IMR-90 (cell line): ENCODE measurements around the gene RAB25. TPM values are rescaled to one million over a fixed set of nuclear protein-coding genes. Genes with fewer than 3 reads are reported as not detected.

Experiments
- ATAC-seq: fragments of 200-7000 bp; cut with Tn5 transposase; 2 replicates; pipeline ENCODE4 v1.9.1; 2020; ENCODE audit warnings: low read depth, mild to moderate bottlenecking, moderate library complexity
- BruUV-seq: library from RNA; stranded (reverse); fragments of 400-500 nt; replicated peaks from 2 replicates; lab custom pipeline; 2021; lab: Mats Ljungman, UMichigan
- CTCF ChIA-PET: fragments of 300-600 bp; formaldehyde crosslinking; extraction: SDS; loops from one replicate; lab custom pipeline; 2021; ENCODE audit warnings: antibody characterized with exemption; lab: Yijun Ruan, JAX
- POLR2A ChIA-PET: fragments of 300-600 bp; sonication (Branson Sonifier 250); formaldehyde crosslinking; loops from one replicate; lab custom pipeline; 2022; ENCODE audit warnings: antibody characterized with exemption; ENCODE audit not compliant: unreplicated experiment; lab: Charles Lee
- DNase-seq: peaks from one replicate; pipeline ENCODE4 v3.0.0; 2013
- H2AFZ ChIP-seq: replicated peaks from 2 replicates; pipeline ENCODE3; 2013; ENCODE audit warnings: low read length, mild to moderate bottlenecking; ENCODE audit not compliant: poor library complexity
- H2AK5ac ChIP-seq: 2 replicates; pipeline ENCODE4 v1.6.1; 2013; ENCODE audit warnings: low read depth, low read length, inconsistent platforms
- H2AK9ac ChIP-seq: replicated peaks from 2 replicates; pipeline ENCODE3; 2013; ENCODE audit warnings: mild to moderate bottlenecking, low read depth, low read length, moderate library complexity; ENCODE audit not compliant: poor library complexity
- H2BK120ac ChIP-seq: 2 replicates; pipeline ENCODE4 v1.6.1; 2013; ENCODE audit warnings: low read depth, low read length, inconsistent platforms
- H2BK15ac ChIP-seq: 3 replicates; pipeline ENCODE4 v1.6.1; 2013; ENCODE audit warnings: low read depth, low read length, inconsistent platforms
- H2BK20ac ChIP-seq: 2 replicates; pipeline ENCODE4 v1.6.1; 2013; ENCODE audit warnings: low read depth, mild to moderate bottlenecking, inconsistent platforms, low read length, moderate library complexity
- H2BK5ac ChIP-seq: 2 replicates; pipeline ENCODE4 v1.6.1; 2013; ENCODE audit warnings: mild to moderate bottlenecking, low read depth, low read length, inconsistent platforms; ENCODE audit not compliant: poor library complexity, severe bottlenecking
- H3K14ac ChIP-seq: replicated peaks from 2 replicates; pipeline ENCODE4 v1.6.1; 2013; ENCODE audit warnings: low read depth, low read length, inconsistent platforms
- H3K18ac ChIP-seq: 2 replicates; pipeline ENCODE4 v1.6.1; 2013; ENCODE audit warnings: low read depth, low read length, control low read depth
- H3K23ac ChIP-seq: 2 replicates; pipeline ENCODE4 v1.6.1; 2013; ENCODE audit warnings: low read depth, low read length, inconsistent platforms
- H3K27ac ChIP-seq: 2 replicates; pipeline ENCODE4 v1.5.1; 2013; ENCODE audit warnings: mild to moderate bottlenecking, control low read depth, low read length; ENCODE audit not compliant: insufficient read depth
- H3K27me3 ChIP-seq: 2 replicates; pipeline ENCODE4 v1.6.1; 2013; ENCODE audit warnings: low read length; ENCODE audit not compliant: control insufficient read depth, insufficient read depth
- H3K36me3 ChIP-seq: 2 replicates; pipeline ENCODE4 v1.6.1; 2013; ENCODE audit warnings: low read length, mixed read lengths; ENCODE audit not compliant: control insufficient read depth, insufficient read depth
- H3K4ac ChIP-seq: 2 replicates; pipeline ENCODE4 v1.6.1; 2013; ENCODE audit warnings: low read depth, low read length, inconsistent platforms
- H3K4me1 ChIP-seq: 2 replicates; pipeline ENCODE4 v1.6.1; 2013; ENCODE audit warnings: low read length, mixed read lengths; ENCODE audit not compliant: control insufficient read depth, insufficient read depth
- H3K4me2 ChIP-seq: 2 replicates; pipeline ENCODE4 v1.6.1; 2013; ENCODE audit warnings: low read depth, mild to moderate bottlenecking, control low read depth, low read length, moderate library complexity
- H3K4me3 ChIP-seq: 2 replicates; pipeline ENCODE4 v1.5.1; 2013; ENCODE audit warnings: low read depth, mild to moderate bottlenecking, control low read depth, low read length, moderate library complexity; ENCODE audit not compliant: insufficient read depth
- H3K56ac ChIP-seq: 2 replicates; pipeline ENCODE4 v1.6.1; 2013; ENCODE audit warnings: low read length, inconsistent platforms; ENCODE audit not compliant: insufficient read depth; ENCODE audit errors: extremely low read depth
- H3K79me1 ChIP-seq, 2 experiments: 2 replicates each; pipeline ENCODE4 v1.6.1; 2013; ENCODE audit warnings: low read length in 2 of 2, inconsistent platforms in 1 of 2, low read depth in 1 of 2
- H3K9ac ChIP-seq: 2 replicates; pipeline ENCODE4 v1.6.1; 2013; ENCODE audit warnings: low read depth, low read length, control low read depth
- H3K9me1 ChIP-seq: 2 replicates; pipeline ENCODE4 v1.6.1; 2013; ENCODE audit warnings: low read length, inconsistent platforms; ENCODE audit not compliant: insufficient read depth
- H3K9me3 ChIP-seq: 2 replicates; pipeline ENCODE4 v1.6.1; 2013; ENCODE audit warnings: low read length; ENCODE audit not compliant: control insufficient read depth, insufficient read depth
- H4K20me1 ChIP-seq: 2 replicates; pipeline ENCODE4 v1.6.1; 2013; ENCODE audit warnings: low read length, inconsistent platforms; ENCODE audit not compliant: insufficient read depth
- H4K5ac ChIP-seq: 2 replicates; pipeline ENCODE4 v1.6.1; 2013; ENCODE audit warnings: mild to moderate bottlenecking, low read depth, low read length, control low read depth
- H4K8ac ChIP-seq, 2 experiments: 2 replicates each; pipeline ENCODE4 v1.6.1; 2013; ENCODE audit warnings: low read depth in 2 of 2, low read length in 2 of 2, control low read depth in 1 of 2, inconsistent platforms in 1 of 2
- H4K91ac ChIP-seq: 2 replicates; pipeline ENCODE4 v1.6.1; 2013; ENCODE audit warnings: low read depth, low read length, inconsistent platforms; ENCODE audit not compliant: insufficient read depth
- BHLHE40 ChIP-seq: fragments of 150-350 bp; IDR thresholded peaks from 2 replicates; pipeline ENCODE4 v1.6.1; 2016; ENCODE audit warnings: mild to moderate bottlenecking, low read depth, low read length
- CEBPB ChIP-seq: IDR thresholded peaks from 2 replicates; pipeline ENCODE4 v1.6.1; 2012; ENCODE audit warnings: low read depth, low read length, improper control_type of control experiment
- CHD1 ChIP-seq: IDR thresholded peaks from 2 replicates; pipeline ENCODE4 v1.6.1; 2012; ENCODE audit warnings: low read depth, low read length, improper control_type of control experiment
- CTCF ChIP-seq: conservative IDR thresholded peaks from 2 replicates; pipeline ENCODE4 v1.5.1; 2012; ENCODE audit warnings: mild to moderate bottlenecking, low read depth, low read length, improper control_type of control experiment
- FOS ChIP-seq: fragments of 150-350 bp; IDR thresholded peaks from 2 replicates; pipeline ENCODE4 v1.6.1; 2016; ENCODE audit warnings: low read depth, low read length
- MAFK ChIP-seq: IDR thresholded peaks from 2 replicates; pipeline ENCODE4 v1.6.1; 2012; ENCODE audit warnings: low read depth, low read length, improper control_type of control experiment
- MAZ ChIP-seq: IDR thresholded peaks from 2 replicates; pipeline ENCODE4 v1.6.1; 2012; ENCODE audit warnings: low read depth, mild to moderate bottlenecking, low read length, improper control_type of control experiment, moderate library complexity, borderline replicate concordance
- MXI1 ChIP-seq: IDR thresholded peaks from 2 replicates; pipeline ENCODE4 v1.6.1; 2012; ENCODE audit warnings: low read depth, mild to moderate bottlenecking, low read length, moderate library complexity, borderline replicate concordance
- NFE2L2 ChIP-seq: fragments of 150-350 bp; IDR thresholded peaks from 2 replicates; pipeline ENCODE4 v1.6.1; 2016; ENCODE audit warnings: low read depth, mild to moderate bottlenecking, low read length
- POLR2A ChIP-seq: IDR thresholded peaks from 2 replicates; pipeline ENCODE4 v1.6.1; 2012; ENCODE audit warnings: mild to moderate bottlenecking, low read depth, low read length
- RAD21 ChIP-seq: IDR thresholded peaks from 2 replicates; pipeline ENCODE4 v1.6.1; 2012; ENCODE audit warnings: low read length, improper control_type of control experiment
- RCOR1 ChIP-seq: IDR thresholded peaks from 2 replicates; pipeline ENCODE4 v1.6.1; 2012; ENCODE audit warnings: mild to moderate bottlenecking, low read length, improper control_type of control experiment; ENCODE audit not compliant: insufficient replicate concordance
- RFX5 ChIP-seq: IDR thresholded peaks from 2 replicates; pipeline ENCODE4 v1.8.0; 2012; ENCODE audit warnings: low read depth, mild to moderate bottlenecking, low read length, moderate library complexity
- SMC3 ChIP-seq: fragments of 150-350 bp; IDR thresholded peaks from 2 replicates; pipeline ENCODE4 v1.6.1; 2016; ENCODE audit warnings: low read depth, mild to moderate bottlenecking, antibody characterized with exemption, low read length, moderate library complexity
- WGBS, 2 experiments: methylation state at CpG; one replicate each; pipeline versions ENCODE4 v1.1.5 to v1.1.7; 2013; ENCODE audit warnings: missing lambda C conversion rate in 2 of 2; ENCODE audit not compliant: insufficient read length in 1 of 2; ENCODE audit errors: extremely low coverage in 2 of 2; 5-methylcytosine and 5-hydroxymethylcytosine counted together
- dilution Hi-C: fragments of 300-500 bp; cut with HindIII; formaldehyde crosslinking; loops from one replicate; pipeline ENCODE4 v1.14.3; 2018; ENCODE audit warnings: low sequenced_read_pairs; ENCODE audit not compliant: unreplicated experiment
- in situ Hi-C: fragments of 300-500 bp; cut with MboI; formaldehyde crosslinking; loops from 3 replicates; pipeline ENCODE4 v1.14.3; 2019; ENCODE audit warnings: low sequenced_read_pairs, inconsistent platforms, mixed read lengths
- intact Hi-C: fragments of 100-400 bp; cut with micrococcal nuclease; formaldehyde crosslinking; loops from 2 replicates; pipeline ENCODE4 v1.10.0; 2022
- polyA plus RNA-seq, 3 experiments: library from polyadenylated mRNA; depleted of rRNA; stranded (reverse); fragments of >200 nt; gene quantifications; 2 replicates each; pipeline ENCODE4 v1.2.3, GENCODE V29; 2012; ENCODE audit warnings: low replicate concordance in 1 of 3
- total RNA-seq: library from RNA; depleted of rRNA; stranded (reverse); fragments of >200 nt; gene quantifications from 2 replicates; pipeline ENCODE4 v1.2.3, GENCODE V29; 2012
- TF ChIP-seq, protein P1 (sequence below): fragments of 150-350 bp; IDR thresholded peaks from 2 replicates; pipeline ENCODE4 v1.6.1; 2016; ENCODE audit warnings: low read depth, mild to moderate bottlenecking, low read length, moderate library complexity, borderline replicate concordance
- TF ChIP-seq, protein P2 (sequence below): fragments of 150-350 bp; IDR thresholded peaks from 2 replicates; pipeline ENCODE4 v1.6.1; 2017; ENCODE audit warnings: mild to moderate bottlenecking, antibody characterized with exemption, low read length, low read depth

The RAB25 gene
- total and polyA plus RNA-seq, 2 of the 4 experiments (the other 2 are of a cell fraction) = not detected

- peak overlapping the region; percentile 78 for H3K4me2 ChIP-seq
- intact Hi-C loops = no loop called here
- peak overlapping the region; percentile 70 for H3K9ac ChIP-seq
Measured at GRCh38 chr1:156019946-156020292, 41.0 kb upstream of the RAB25 start.

More at GRCh38 chr1:156019946-156020292, 41.0 kb upstream of the RAB25 start:
- Histone ChIP-seq H4K20me1 (no peaks in the 10 kb centered on the region), H4K91ac (peak overlapping the region; percentile 86; the same call in 1 of the 2 replicates), H3K9me1 (no peaks in the 10 kb centered on the region), H3K27me3 (no peaks in the 10 kb centered on the region), H3K18ac (no peak overlapping the region), H2BK15ac (no peak overlapping the region), H4K8ac (peak overlapping the region in 1 of 2 experiments; percentile 7; a peak in 2 of 4 replicates), H3K4ac (peak overlapping the region; percentile 94; the same call in 1 of the 2 replicates), H3K23ac (peak overlapping the region; percentile 70; the same call in 1 of the 2 replicates), H2AFZ (no peak overlapping the region), H2BK120ac (no peak overlapping the region), H3K27ac (peak overlapping the region; percentile 84), H4K5ac (no peak overlapping the region), H3K36me3 (peaks cover 19% of the 10 kb centered on the region), H3K9me3 (no peaks in the 10 kb centered on the region), H2BK5ac (no peak overlapping the region), H3K79me1 (peaks cover 10 to 31% of the 10 kb centered on the region in 2 experiments), H3K4me3 (peak overlapping the region; percentile 63), H3K14ac (peak overlapping the region; percentile 88), H3K4me1 (0 out of 2 replicates have a peak, but pooled peaks cover 1% of the 10 kb centered on the region), H2BK20ac (no peak overlapping the region), H2AK9ac (peak overlapping the region; percentile 83), H2AK5ac (no peak overlapping the region; the same call in 1 of the 2 replicates), H3K56ac (no peak overlapping the region)
- ATAC-seq (no peak), DNase-seq (no peak)
- ChIA-PET POLR2A (no interaction called here), CTCF (interaction anchor here (0.6 to 0.8 kb wide), 2 partner anchors 51 to 530 kb away, joined by 3 read pairs; no protein-coding TSS in a partner anchor)
- no TSS peak for BruUV-seq
- dilution Hi-C loops (no loop called here), in situ Hi-C loops (no loop called here)
- WGBS, 2 experiments = 50% methylated on average over 4 of the region's 8 CpGs; no CpG with 5 or more reads in 1 of the 2 experiments
- no peak for TF ChIP-seq CTCF
- no peak for TF ChIP-seq CEBPB
- TF ChIP-seq, protein P1, sequence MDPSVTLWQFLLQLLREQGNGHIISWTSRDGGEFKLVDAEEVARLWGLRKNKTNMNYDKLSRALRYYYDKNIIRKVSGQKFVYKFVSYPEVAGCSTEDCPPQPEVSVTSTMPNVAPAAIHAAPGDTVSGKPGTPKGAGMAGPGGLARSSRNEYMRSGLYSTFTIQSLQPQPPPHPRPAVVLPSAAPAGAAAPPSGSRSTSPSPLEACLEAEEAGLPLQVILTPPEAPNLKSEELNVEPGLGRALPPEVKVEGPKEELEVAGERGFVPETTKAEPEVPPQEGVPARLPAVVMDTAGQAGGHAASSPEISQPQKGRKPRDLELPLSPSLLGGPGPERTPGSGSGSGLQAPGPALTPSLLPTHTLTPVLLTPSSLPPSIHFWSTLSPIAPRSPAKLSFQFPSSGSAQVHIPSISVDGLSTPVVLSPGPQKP = no peak
- TF ChIP-seq CHD1 = no peak
- TF ChIP-seq, protein P2, sequence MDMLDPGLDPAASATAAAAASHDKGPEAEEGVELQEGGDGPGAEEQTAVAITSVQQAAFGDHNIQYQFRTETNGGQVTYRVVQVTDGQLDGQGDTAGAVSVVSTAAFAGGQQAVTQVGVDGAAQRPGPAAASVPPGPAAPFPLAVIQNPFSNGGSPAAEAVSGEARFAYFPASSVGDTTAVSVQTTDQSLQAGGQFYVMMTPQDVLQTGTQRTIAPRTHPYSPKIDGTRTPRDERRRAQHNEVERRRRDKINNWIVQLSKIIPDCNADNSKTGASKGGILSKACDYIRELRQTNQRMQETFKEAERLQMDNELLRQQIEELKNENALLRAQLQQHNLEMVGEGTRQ = no peak
- TF ChIP-seq RFX5 = no peak
- no peak for TF ChIP-seq MXI1
- TF ChIP-seq FOS = no peak
- TF ChIP-seq POLR2A = no peak
- TF ChIP-seq MAFK = no peak
- TF ChIP-seq MAZ = no peak
- no peak for TF ChIP-seq NFE2L2
- no peak for TF ChIP-seq SMC3
- no peak for TF ChIP-seq BHLHE40
- TF ChIP-seq RCOR1 = no peak
- TF ChIP-seq RAD21 = no peak
